HCT116 (cell line): ENCODE measurements around the gene PARVA. TPM values are rescaled to one million over a fixed set of nuclear protein-coding genes. Genes with fewer than 3 reads are reported as not detected.

Experiments used
- ATAC-seq: fragments of 200-7000 bp; cut with Tn5 transposase; 2 replicates; pipeline ENCODE4 v1.9.1; 2020; ENCODE audit warnings: mild to moderate bottlenecking, moderate library complexity
- BruUV-seq: library from RNA; stranded (reverse); fragments of 400-500 nt; replicated peaks from 2 replicates; lab custom pipeline; 2021; lab: Mats Ljungman, UMichigan
- CTCF ChIA-PET: fragments of 300-600 bp; sonication (Branson Sonifier 250); formaldehyde crosslinking; loops from one replicate; lab custom pipeline; 2021; ENCODE audit warnings: antibody characterized with exemption; lab: Charles Lee
- POLR2A ChIA-PET: fragments of 300-600, 350-600 bp; sonication (Branson Sonifier 250); formaldehyde crosslinking; loops from one replicate; lab custom pipeline; 2021; ENCODE audit warnings: antibody characterized with exemption; lab: Charles Lee
- RAD21 ChIA-PET, 2 experiments: fragments of 300-600 bp; sonication (Branson Sonifier 250); formaldehyde crosslinking; loops; one replicate each; lab custom pipeline; 2023; ENCODE audit warnings: low total read pairs in 2 of 2; ENCODE audit not compliant: uncharacterized antibody in 2 of 2, unreplicated experiment in 2 of 2, low non-redundant PET in 1 of 2; lab: Charles Lee
- DNase-seq: peaks from one replicate; pipeline ENCODE4 v3.0.0-alpha.2; 2010; ENCODE audit warnings: low read depth, low spot score
- H2AFZ ChIP-seq: fragments of 200-600 bp; shearing (Covaris generic), sonication (generic); 2 replicates; pipeline ENCODE4 v1.6.1; 2017; ENCODE audit warnings: low read depth, mixed run types, mixed read lengths, antibody characterized with exemption, low read length; ENCODE audit not compliant: poor library complexity, severe bottlenecking
- H3K27ac ChIP-seq: 2 replicates; pipeline ENCODE4 v1.5.1; 2012; ENCODE audit warnings: low read depth, low read length
- H3K27me3 ChIP-seq: fragments of 200-600 bp; sonication (generic); 2 replicates; pipeline ENCODE4 v1.6.1; 2016; ENCODE audit warnings: mixed run types, low read length, mixed read lengths; ENCODE audit not compliant: insufficient read depth
- H3K36me3 ChIP-seq, 2 experiments: fragments of 200-500 bp in 1 of 2; fragments of 200-600 bp in 1 of 2; sonication (Bioruptor generic) in 1 of 2; sonication (generic) in 1 of 2; 2 replicates each; pipeline versions ENCODE4 v1.5.1 to v1.6.1; 2014 to 2016; ENCODE audit warnings: low read length in 2 of 2, inconsistent platforms in 1 of 2, mixed read lengths in 1 of 2, mixed run types in 1 of 2; ENCODE audit not compliant: insufficient read depth in 2 of 2, control insufficient read depth in 1 of 2
- H3K4me1 ChIP-seq, 2 experiments: fragments of 200-600 bp in 1 of 2; sonication (generic) in 1 of 2; 2 replicates each; pipeline versions ENCODE4 v1.5.1 to v1.6.1; 2012 to 2017; ENCODE audit warnings: low read length in 2 of 2, inconsistent platforms in 1 of 2, mild to moderate bottlenecking in 1 of 2, mixed read lengths in 1 of 2, mixed run types in 1 of 2, moderate library complexity in 1 of 2; ENCODE audit not compliant: insufficient read depth in 2 of 2, control insufficient read depth in 1 of 2
- H3K4me2 ChIP-seq: fragments of 200-600 bp; sonication (generic); 2 replicates; pipeline ENCODE4 v1.6.1; 2017; ENCODE audit warnings: mixed run types, low read length, mixed read lengths
- H3K4me3 ChIP-seq, 2 experiments: fragments of 200-600 bp in 1 of 2; sonication (generic) in 1 of 2; replicated peaks in 1 of 2; 2 replicates each; pipeline ENCODE4 v1.5.1; 2011 to 2016; ENCODE audit warnings: low read length in 2 of 2, control low read depth in 1 of 2, low read depth in 1 of 2, mild to moderate bottlenecking in 1 of 2, mixed read lengths in 1 of 2, mixed run types in 1 of 2
- H3K79me2 ChIP-seq: fragments of 200-600 bp; sonication (generic); 2 replicates; pipeline ENCODE4 v1.6.1; 2017; ENCODE audit warnings: mild to moderate bottlenecking, mixed run types, low read length, moderate library complexity, mixed read lengths; ENCODE audit not compliant: insufficient read depth
- H3K9ac ChIP-seq: fragments of 200-600 bp; sonication (generic); 2 replicates; pipeline ENCODE4 v1.6.1; 2016; ENCODE audit warnings: low read length, mixed read lengths
- H3K9me2 ChIP-seq: fragments of 200-600 bp; sonication (generic), shearing (Covaris generic); 2 replicates; pipeline ENCODE4 v1.6.1; 2017; ENCODE audit warnings: mixed run types, mild to moderate bottlenecking, moderate library complexity; ENCODE audit not compliant: insufficient read depth
- H3K9me3 ChIP-seq, 2 experiments: fragments of 200-500 bp in 1 of 2; fragments of 200-600 bp in 1 of 2; sonication (Bioruptor generic) in 1 of 2; sonication (generic) in 1 of 2; 2 replicates each; pipeline ENCODE4 v1.6.1; 2014 to 2017; ENCODE audit warnings: low read length in 2 of 2, mixed read lengths in 2 of 2, inconsistent platforms in 1 of 2, low read depth in 1 of 2, mild to moderate bottlenecking in 1 of 2, mixed run types in 1 of 2, moderate library complexity in 1 of 2; ENCODE audit not compliant: control insufficient read depth in 1 of 2, insufficient read depth in 1 of 2
- H4K20me1 ChIP-seq: fragments of 200-600 bp; sonication (generic), shearing (Covaris generic); 2 replicates; pipeline ENCODE4 v1.6.1; 2017; ENCODE audit warnings: mixed run types, mild to moderate bottlenecking, moderate library complexity; ENCODE audit not compliant: insufficient read depth
- CBX3 ChIP-seq: IDR thresholded peaks from 2 replicates; pipeline ENCODE4 v1.6.1; 2012; ENCODE audit warnings: low read depth
- ELF1 ChIP-seq: IDR thresholded peaks from 2 replicates; pipeline ENCODE4 v1.6.1; 2012; ENCODE audit warnings: low read depth, borderline replicate concordance
- POLR2A ChIP-seq: IDR thresholded peaks from 2 replicates; pipeline ENCODE4 v1.7.0; 2011; ENCODE audit warnings: borderline replicate concordance; ENCODE audit not compliant: insufficient read depth, insufficient read length; ENCODE audit errors: extremely low read depth
- POLR2AphosphoS5 ChIP-seq: IDR thresholded peaks from 2 replicates; pipeline ENCODE4 v1.6.1; 2011; ENCODE audit warnings: mild to moderate bottlenecking, low read depth, low read length, moderate library complexity
- SIN3A ChIP-seq: IDR thresholded peaks from 2 replicates; pipeline ENCODE4 v1.6.1; 2012; ENCODE audit warnings: low read depth
- SP1 ChIP-seq: IDR thresholded peaks from 2 replicates; pipeline ENCODE4 v1.6.1; 2012; ENCODE audit warnings: low read depth
- SRF ChIP-seq: IDR thresholded peaks from 2 replicates; pipeline ENCODE4 v1.6.1; 2012; ENCODE audit warnings: low read depth
- ZFX ChIP-seq: fragments of 450-650 bp; IDR thresholded peaks from 2 replicates; pipeline ENCODE4 v1.6.1; 2017
- intact Hi-C: fragments of 100-400 bp; cut with micrococcal nuclease; formaldehyde crosslinking; loops from 2 replicates; pipeline ENCODE4 v1.10.0; 2022
- total RNA-seq: library from RNA; stranded (reverse); gene quantifications from one replicate; pipeline ENCODE4 v1.2.1, GENCODE V29; 2021; ENCODE audit not compliant: unreplicated experiment
- TF ChIP-seq, protein P1 (sequence below): IDR thresholded peaks from 2 replicates; pipeline ENCODE4 v1.6.1; 2012
- TF ChIP-seq, protein P2 (sequence below): IDR thresholded peaks from 2 replicates; pipeline ENCODE4 v1.6.1; 2012; ENCODE audit warnings: low read depth
- TF ChIP-seq, protein P3 (sequence below): IDR thresholded peaks from 2 replicates; pipeline ENCODE4 v1.6.1; 2011; ENCODE audit warnings: mild to moderate bottlenecking, low read length, moderate library complexity; ENCODE audit not compliant: insufficient replicate concordance; ENCODE audit errors: extremely low read depth

PARVA gene
- total RNA-seq, 1 experiment from 2014 or later = 18.4 TPM

DNA sequence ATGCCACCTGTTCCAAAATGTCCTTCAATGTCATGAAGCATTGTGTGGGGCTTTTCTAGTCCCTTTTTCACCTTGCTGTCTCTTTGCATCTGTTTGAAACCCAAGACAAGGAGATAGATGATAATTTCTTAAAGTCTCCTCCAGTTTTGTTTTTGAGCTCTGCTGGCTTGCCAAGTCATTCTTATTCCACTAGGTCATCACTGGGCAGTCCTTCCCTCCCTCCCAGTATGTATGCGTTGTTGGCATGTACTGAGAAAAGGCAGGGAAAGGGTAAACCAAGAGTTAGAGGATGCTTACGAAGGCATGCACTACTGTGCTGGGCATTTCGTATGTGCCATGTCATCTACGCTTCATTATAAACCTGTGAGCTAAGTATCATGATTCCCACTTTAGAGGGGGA is 78.6 kb downstream of the PARVA start:
- H3K9me2 ChIP-seq = 0 out of 2 replicates have a peak, but pooled peaks cover 6% of the 10 kb centered on the region
- no peak overlapping the region for H3K9ac ChIP-seq
- intact Hi-C loops = no loop called here
- H3K4me1 ChIP-seq = no peaks in the 10 kb centered on the region; a peak in 1 of 4 replicates
- no peaks in the 10 kb centered on the region for H3K36me3 ChIP-seq
- H4K20me1 ChIP-seq = no peaks in the 10 kb centered on the region
- no peak overlapping the region for H3K27ac ChIP-seq
- ChIA-PET POLR2A (no interaction called here), CTCF (no interaction called here), RAD21 (no interaction called here)
- no peak overlapping the region for H2AFZ ChIP-seq
- TF ChIP-seq CBX3 (no peak), SIN3A (no peak), POLR2AphosphoS5 (no peak), ZFX (no peak), POLR2A (no peak), SRF (no peak), SP1 (no peak), ELF1 (no peak)
- TF ChIP-seq, protein P1, sequence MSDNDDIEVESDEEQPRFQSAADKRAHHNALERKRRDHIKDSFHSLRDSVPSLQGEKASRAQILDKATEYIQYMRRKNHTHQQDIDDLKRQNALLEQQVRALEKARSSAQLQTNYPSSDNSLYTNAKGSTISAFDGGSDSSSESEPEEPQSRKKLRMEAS = no peak
- TF ChIP-seq, protein P2, sequence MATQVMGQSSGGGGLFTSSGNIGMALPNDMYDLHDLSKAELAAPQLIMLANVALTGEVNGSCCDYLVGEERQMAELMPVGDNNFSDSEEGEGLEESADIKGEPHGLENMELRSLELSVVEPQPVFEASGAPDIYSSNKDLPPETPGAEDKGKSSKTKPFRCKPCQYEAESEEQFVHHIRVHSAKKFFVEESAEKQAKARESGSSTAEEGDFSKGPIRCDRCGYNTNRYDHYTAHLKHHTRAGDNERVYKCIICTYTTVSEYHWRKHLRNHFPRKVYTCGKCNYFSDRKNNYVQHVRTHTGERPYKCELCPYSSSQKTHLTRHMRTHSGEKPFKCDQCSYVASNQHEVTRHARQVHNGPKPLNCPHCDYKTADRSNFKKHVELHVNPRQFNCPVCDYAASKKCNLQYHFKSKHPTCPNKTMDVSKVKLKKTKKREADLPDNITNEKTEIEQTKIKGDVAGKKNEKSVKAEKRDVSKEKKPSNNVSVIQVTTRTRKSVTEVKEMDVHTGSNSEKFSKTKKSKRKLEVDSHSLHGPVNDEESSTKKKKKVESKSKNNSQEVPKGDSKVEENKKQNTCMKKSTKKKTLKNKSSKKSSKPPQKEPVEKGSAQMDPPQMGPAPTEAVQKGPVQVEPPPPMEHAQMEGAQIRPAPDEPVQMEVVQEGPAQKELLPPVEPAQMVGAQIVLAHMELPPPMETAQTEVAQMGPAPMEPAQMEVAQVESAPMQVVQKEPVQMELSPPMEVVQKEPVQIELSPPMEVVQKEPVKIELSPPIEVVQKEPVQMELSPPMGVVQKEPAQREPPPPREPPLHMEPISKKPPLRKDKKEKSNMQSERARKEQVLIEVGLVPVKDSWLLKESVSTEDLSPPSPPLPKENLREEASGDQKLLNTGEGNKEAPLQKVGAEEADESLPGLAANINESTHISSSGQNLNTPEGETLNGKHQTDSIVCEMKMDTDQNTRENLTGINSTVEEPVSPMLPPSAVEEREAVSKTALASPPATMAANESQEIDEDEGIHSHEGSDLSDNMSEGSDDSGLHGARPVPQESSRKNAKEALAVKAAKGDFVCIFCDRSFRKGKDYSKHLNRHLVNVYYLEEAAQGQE = no peak
- TF ChIP-seq, protein P3, sequence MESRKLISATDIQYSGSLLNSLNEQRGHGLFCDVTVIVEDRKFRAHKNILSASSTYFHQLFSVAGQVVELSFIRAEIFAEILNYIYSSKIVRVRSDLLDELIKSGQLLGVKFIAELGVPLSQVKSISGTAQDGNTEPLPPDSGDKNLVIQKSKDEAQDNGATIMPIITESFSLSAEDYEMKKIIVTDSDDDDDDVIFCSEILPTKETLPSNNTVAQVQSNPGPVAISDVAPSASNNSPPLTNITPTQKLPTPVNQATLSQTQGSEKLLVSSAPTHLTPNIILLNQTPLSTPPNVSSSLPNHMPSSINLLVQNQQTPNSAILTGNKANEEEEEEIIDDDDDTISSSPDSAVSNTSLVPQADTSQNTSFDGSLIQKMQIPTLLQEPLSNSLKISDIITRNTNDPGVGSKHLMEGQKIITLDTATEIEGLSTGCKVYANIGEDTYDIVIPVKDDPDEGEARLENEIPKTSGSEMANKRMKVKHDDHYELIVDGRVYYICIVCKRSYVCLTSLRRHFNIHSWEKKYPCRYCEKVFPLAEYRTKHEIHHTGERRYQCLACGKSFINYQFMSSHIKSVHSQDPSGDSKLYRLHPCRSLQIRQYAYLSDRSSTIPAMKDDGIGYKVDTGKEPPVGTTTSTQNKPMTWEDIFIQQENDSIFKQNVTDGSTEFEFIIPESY = no peak
- H3K27me3 ChIP-seq = no peaks in the 10 kb centered on the region
- ATAC-seq (no peak), DNase-seq (no peak)
- no peak overlapping the region for H3K4me3 ChIP-seq
- BruUV-seq = no TSS peak
- H3K4me2 ChIP-seq = no peak overlapping the region
- H3K79me2 ChIP-seq = no peaks in the 10 kb centered on the region
- no peaks in the 10 kb centered on the region for H3K9me3 ChIP-seq
